Stimulated activated CD4-positive, alpha-beta T cell treated with anti-CD3 and anti-CD28 coated beads, Interleukin-4, amount 100 ng/mL, for 24 hours (primary cell): ENCODE measurements around the gene LZTS3.
"Not testable (repeated sequence)": the region's sequence is repeated elsewhere in the genome, so short reads cannot be mapped to it uniquely, and the experiment has no call there.

Experiments
- DNase-seq: peaks from one replicate; pipeline ENCODE4 v3.0.0-alpha.2; 2020

The LZTS3 gene

DNA sequence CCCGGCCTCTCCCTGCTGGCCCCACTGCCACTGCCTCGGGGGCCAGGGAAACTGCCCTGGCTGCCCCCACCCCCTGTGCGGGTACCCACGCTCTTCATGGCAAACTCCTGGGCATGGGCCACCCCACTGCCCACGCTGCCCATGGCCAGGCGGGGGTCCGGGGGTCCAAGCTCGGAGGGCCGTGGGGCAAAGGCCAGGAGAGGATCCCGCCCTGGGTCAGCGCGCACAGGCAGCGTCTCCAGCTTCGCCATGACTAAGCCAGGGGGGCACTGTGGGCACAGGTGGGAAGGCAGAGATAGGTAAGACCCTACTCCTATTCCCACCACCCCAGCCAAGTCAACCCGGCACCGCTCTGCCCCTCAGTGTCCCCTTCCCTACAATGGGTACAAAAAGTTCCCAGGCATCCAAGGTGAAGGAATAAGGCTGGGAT is 6.4 kb downstream of the LZTS3 start:
- no peak for DNase-seq

GRCh38 chr20:3166338-3166912 is 6.9 kb downstream of the LZTS3 start:
- no peak for DNase-seq

GRCh38 chr20:3165473-3166337 is 7.6 kb downstream of the LZTS3 start:
- no peak for DNase-seq

DNA sequence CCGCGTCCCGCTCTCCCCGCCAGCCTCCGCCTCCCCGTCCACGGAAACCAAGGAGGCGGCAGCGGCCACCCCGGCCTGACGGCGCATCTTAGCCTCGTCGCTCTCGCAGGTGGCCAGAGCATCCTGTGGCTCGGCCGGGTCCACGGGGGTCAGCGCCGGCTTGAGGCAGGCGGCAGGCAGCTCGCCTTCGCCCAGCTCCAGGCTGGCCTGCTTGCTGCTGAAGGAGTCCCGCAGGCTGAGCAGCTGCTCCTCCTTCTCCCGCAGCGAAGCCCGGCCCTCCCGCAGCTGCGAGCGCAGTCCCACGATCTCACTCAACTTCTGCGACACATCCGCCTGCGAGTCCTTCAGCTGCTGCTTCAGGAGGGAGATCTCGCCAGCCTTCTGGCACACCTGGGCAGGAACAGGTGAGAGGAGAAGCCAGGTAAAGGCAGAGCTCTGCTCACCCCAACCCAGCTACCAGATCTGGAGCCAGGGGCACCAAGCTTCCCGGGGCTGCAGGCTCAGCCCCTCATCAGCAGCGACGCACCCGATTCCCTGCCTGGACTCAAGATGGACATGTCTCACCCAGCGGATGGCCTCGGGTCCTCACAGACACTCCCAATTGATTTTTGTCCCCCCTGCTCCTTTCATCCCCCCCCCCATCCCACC is 8.5 kb downstream of the LZTS3 start:
- DNase-seq: no peak

DNA sequence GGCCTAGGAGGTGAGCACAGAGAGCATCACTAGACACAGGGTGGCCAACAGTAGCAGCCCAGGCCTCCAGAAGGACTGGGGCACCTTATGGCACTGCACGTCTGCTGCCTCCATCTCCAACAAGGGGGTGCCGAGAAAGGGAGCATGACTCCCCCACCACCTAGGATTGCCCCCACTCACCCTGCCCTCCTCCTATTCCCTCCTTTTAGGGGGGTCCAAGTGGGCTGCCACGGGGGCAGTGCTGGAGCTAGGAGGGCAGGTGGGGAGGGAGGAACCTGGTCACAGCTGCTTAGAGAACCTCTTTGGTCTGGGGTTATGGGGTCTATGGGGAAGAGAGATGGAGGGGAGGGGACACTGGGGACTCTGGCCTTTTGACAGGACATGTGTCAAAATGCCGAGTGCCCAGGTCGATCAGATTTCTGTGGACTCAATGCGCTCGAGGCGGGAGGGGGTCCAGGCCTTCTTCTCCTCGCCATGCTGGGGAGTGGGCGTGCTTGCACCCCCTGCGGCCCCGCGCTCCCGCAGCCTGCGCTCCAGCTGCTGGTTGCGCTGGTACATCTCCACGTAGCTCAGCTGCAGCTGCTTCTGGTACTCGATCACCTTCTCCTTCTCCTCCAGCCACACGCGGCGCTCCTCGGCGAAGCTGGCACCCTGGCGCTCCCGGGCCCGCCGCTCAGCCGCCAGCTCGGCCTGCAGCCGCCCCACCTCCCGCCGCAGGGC is 9.1 kb downstream of the LZTS3 start:
- no peak for DNase-seq

DNA sequence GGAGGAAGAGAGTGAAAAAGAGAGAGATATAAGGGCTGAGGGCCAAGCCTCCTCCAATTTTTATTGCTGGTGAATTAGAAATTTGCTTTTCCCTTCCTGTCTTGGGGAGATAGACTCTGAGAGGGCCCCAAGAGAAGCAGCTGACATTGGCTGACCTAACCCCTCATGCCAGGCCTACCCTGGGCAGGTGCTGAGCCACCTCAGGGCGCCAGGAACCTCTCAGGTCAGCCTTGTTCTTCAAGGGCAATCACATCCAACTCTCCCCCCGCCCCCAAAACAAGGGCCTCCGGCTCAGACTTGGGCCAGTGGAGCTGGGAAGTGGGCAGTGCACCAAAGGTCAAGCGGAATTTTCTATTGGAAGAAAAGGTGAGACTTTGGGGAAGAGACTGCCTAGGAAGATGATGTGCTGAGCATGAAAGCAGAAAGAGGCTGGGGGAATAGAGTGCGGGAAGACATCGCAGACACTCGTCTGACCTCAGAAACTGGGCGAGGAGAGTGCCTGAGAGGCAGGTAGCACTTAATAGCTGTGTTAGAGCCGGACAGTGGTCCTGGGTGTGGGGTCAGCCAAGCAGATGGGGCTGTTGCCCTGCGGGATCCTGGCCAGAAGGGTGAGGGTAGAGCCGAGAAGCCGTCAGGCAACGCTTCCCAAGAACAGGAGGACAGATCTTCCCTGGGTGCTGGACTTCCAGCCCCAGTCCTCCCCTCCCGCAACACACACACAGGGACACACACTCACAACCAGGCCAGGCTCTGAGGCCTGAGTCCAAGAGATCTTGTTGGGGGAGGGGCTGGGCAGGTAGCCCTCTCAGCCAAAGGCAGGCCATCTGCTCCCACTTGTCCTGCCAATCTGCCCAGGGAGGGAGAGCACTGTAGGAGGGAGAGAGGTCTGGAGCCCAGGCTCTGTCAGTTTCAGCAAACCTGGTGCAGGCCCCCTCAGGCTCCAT is 10.0 kb downstream of the LZTS3 start:
- no peak for DNase-seq

- no peak for DNase-seq
These were observed 11.2 kb downstream of the LZTS3 start for GRCh38 chr20:3162080-3162611.

- no peak for DNase-seq
These were observed 11.9 kb downstream of the LZTS3 start for GRCh38 chr20:3161316-3162079.

GRCh38 chr20:3160418-3160817 is 12.9 kb downstream of the LZTS3 start:
- DNase-seq: peak; percentile 21

DNA sequence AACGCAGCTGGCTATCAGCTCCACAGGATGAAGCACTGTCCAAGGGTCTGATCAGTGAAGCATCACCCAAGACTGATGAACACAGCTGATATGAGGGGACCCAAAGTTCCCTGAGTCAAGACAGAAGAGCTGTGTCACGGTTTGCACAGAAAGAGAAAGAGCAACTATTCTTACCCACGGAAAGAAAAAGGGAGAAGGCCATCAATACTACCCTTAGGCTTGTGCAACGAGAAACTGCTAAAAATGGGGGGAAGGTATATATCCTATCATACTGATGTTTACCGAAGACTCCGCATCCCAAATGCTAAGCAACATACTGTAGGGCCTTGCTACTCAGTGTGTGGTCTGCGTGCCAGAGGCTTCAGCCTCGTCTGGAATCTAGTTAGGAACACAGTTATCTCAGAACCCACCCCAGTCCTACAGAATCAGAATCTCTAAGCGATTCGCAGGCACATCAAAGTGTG is 14.3 kb downstream of the LZTS3 start:
- no peak for DNase-seq

DNA sequence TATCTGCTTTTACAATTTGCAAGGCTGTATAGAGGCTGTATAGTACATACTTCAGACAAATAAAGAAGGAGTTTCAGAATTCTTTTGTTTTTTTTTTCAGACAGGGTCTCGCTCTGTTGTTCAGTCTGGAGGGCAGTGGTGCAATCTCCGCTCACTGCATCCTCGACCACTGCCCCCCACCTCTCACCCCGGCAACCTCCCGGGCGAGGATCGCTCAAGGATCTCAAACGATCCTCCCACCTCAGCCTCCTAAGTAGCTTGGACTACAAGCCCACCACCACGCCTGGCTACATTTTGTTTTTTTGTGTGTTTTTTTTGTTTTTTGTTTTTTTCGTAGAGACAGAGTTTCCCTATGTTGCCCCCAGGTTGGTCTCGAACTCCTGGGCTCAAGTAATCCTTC is 15.5 kb downstream of the LZTS3 start:
- DNase-seq: no peak

DNA sequence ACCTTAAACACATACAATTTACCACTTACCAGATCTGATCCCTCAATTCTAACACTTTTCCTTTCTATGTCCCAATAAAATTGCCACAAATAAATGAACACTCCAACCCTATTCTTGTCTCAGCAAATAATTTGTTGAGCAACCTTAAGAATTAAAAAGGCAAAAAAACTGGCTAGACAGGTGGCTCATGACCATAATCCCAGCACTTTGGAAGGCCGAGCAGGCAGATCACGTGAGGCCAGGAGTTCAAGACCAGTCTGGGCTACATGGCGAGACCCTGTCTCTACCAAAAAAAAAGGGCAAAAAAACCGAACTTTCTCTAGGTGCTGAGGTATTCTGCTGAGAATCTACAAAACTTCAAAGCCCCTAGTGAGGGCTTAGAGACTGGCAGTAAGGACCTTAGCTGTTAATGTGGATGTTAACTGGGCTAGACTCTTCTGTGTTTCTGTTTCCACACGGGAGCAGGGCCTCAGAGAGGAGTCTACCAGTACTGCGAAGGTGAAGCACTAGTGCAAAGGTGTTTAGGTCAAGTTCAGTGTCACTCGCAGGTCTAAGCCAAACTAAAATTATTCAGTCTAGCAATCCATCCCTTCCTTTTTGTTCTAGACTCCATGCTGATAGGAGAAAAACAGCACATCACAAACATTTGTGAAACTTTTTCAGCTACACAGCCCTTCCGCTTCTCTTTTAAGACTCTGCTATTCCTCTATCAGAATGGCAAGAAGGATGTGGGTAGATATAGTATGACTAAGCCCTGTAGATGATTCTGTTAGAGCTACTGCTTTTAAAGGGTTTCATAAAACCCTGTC is 16.3 kb downstream of the LZTS3 start:
- no peak for DNase-seq

GRCh38 chr20:3152057-3152644 is 21.2 kb downstream of the LZTS3 start:
- not testable (repeated sequence) for DNase-seq

GRCh38 chr20:3150908-3151307 is 22.4 kb downstream of the LZTS3 start:
- DNase-seq: no peak

- no peak for DNase-seq
These were observed 26.5 kb downstream of the LZTS3 start for GRCh38 chr20:3146732-3147341.

DNA sequence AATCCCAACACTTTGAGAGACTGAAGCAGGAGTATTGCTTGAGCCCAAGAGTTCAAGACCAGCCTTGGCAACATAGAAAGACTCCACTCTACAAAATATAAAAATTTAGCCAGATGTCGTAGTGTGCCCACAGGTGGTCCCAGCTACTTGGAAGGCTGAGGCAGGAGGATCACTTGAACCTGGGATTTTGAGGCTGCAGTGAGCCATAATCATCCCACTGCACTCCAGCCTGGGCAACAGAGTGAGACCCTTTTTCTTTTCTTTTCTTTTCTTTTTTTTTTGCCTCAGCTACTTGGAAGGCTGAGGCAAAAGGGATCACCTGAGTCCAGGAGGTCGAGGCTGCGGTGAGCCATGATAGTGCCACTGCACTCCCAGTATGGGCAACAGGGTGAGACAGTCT is 31.6 kb downstream of the LZTS3 start:
- DNase-seq: no peak

GRCh38 chr20:3137492-3137891 is 35.9 kb downstream of the LZTS3 start:
- no peak for DNase-seq

- DNase-seq: peak; percentile 20
These were observed 37.8 kb downstream of the LZTS3 start for GRCh38 chr20:3135507-3136070.

GRCh38 chr20:3134151-3134550 is 39.2 kb downstream of the LZTS3 start:
- no peak for DNase-seq
